HG03045 (cell line): ENCODE results near the gene BTBD6.

Experiments used
- ATAC-seq: cut with Tn5 transposase; IDR thresholded peaks from one replicate; pipeline ENCODE4 v1.9.1; 2021; ENCODE audit warnings: mild to moderate bottlenecking, moderate library complexity; ENCODE audit not compliant: unreplicated experiment

BTBD6 gene

GRCh38 chr14:105228562-105228961 lies 19.8 kb upstream of the BTBD6 start:
- no peak for ATAC-seq

DNA sequence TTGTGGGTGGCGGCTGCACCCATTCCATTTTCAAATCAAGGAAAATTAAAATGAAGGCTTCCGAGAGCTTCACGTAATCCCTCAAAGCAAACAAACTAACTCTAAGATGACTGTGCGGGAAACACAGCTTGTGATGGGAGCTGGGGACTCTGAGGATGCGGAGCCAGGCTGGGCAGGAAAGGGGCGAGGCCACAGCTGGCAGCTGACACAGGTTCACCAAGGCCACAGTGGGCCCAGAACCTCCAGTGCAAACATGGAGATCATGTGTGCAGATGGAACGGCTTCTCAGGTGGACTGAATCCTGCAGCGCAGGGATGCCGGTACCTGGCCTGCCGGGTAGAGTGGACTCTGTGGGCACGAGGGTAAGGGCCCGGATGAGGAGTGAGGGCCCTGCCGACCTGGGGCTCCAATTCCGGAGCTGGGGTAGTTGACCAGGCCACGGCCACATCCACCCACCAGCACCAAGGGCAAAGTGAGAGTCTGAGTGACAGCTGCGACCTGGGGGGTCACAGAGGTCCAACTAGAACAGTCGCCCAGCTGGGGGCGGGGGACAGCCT lies 19.2 kb upstream of the BTBD6 start:
- ATAC-seq = no peak

GRCh38 chr14:105240811-105241576 lies 7.3 kb upstream of the BTBD6 start:
- ATAC-seq = no peak

DNA sequence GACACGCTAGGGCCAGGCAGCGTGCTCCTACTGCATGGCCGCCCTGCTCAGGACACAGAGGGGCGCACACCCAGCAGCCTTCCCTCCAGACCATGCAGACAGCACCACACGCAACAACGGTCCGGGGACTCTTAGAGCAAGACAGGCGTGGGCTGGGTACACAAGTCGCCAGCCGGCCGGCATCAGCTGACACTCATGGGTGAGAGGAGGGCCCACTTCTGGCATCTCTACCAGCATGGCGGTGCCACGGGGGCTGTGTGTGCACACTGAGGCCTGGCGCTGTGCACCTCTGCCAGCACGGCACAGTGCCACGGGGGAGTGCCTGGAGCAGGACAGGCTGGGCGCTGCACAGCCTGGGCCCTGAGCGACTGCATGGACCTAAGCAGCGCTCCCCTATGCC lies 6.7 kb upstream of the BTBD6 start:
- ATAC-seq = no peak

DNA sequence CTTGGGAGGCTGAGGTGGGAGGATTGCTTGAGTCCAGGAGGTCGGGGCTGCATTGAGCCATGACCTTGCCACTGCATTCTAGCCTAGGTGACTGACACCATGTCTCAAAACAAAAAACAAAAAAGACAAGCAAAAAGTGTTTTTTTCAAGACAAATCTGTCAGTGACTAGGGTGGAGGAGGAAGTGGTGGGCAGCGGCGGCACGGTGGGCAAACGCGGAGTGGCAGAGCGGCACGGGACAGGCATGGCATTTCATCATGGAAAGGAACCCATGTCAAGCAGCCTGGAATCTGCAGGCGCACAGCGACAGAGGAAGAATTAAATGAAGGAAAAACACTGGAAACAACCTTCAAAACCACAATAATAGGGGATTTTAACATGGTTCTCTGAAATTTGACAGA lies 4.0 kb upstream of the BTBD6 start:
- no peak for ATAC-seq

DNA sequence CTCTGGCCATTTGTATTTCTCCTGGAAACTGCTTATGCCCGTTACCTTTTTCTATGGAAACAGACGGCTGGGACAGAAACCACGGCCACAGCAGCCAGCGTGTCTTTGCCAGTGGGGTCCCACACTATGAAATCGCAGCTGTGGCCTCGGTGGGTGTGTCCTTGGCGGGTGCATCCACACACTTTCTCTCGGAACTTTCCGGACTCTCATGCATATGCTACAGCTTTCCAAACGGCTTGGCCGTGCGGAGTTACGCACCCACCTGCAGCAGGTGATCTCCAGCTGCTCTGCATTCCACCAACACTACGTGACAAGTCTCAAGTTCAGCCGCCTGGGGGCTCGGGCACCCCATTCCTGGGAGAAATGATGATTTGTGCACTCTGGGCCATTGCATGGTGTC lies 1.3 kb upstream of the BTBD6 start:
- no peak for ATAC-seq

DNA sequence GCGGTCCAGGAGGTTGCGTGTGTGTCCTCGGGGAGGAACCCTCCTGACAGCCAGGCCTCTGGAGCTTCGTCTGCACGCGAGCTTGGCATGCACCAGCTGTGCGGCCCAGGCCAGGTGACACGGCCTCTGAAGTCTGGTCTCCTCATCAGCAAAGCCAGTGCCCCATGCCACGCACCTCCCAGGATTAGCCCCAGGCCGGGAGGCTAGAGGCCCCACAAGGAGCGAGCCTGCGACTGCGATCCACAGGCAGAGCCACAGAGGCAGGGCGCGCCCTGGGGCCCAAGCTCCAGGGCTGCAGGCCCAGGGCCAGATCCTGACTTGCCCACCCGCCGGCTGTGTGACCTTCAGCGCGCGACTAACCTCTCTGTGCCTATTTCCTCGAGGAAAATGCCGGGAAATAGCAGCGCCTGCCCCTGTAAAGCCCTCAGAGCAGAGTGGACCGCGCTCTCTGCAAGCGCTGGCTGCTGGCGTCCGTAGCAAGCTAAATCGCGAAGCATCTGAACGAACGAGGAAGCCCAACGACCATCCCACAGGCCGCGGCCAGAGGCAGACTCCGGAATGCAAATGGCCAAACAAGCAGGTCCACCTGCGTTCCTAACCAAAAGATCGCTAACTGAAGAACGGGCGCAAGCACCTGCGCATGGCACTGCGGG lies 492 bp upstream of the BTBD6 start:
- peak; percentile 6 for ATAC-seq

DNA sequence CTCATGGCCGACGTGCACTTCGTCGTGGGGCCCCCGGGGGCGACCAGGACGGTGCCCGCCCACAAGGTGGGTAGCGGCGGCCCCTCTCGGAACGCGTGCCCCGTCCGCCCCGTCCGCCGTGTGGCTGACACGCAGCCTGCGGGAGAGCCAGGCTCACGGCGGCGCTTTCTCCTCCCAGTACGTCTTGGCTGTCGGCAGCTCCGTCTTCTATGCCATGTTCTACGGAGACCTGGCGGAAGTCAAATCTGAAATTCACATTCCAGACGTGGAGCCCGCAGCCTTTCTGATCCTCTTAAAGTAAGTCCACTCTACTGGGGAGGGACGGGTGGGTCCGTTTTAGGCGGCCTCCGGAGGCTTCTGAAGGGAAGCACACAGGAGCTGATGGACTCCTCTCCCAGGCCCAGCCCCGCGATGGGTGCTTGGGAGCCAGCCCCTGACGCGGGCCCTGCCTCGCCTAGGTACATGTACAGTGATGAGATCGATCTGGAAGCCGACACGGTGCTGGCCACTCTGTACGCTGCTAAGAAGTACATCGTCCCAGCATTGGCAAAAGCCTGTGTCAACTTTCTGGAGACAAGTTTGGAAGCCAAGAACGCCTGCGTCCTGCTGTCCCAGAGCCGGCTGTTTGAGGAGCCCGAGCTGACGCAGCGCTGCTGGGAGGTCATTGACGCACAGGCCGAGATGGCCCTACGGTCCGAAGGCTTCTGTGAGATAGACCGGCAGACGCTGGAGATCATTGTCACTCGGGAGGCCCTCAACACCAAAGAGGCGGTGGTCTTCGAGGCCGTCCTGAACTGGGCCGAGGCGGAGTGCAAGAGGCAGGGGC lies 1.1 kb downstream of the BTBD6 start:
- no peak for ATAC-seq

DNA sequence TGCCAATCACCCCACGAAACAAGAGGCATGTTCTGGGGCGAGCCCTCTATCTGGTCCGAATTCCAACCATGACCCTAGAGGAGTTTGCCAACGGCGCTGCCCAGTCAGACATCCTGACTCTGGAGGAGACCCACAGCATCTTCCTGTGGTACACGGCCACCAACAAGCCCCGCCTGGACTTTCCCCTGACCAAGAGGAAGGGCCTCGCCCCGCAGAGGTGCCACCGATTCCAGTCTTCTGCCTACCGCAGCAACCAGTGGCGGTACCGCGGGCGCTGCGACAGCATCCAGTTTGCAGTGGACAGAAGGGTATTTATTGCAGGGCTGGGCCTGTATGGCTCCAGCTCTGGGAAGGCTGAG lies 1.7 kb downstream of the BTBD6 start:
- ATAC-seq = no peak

- ATAC-seq = no peak
These were observed 2.7 kb downstream of the BTBD6 start for GRCh38 chr14:105250986-105251385.

DNA sequence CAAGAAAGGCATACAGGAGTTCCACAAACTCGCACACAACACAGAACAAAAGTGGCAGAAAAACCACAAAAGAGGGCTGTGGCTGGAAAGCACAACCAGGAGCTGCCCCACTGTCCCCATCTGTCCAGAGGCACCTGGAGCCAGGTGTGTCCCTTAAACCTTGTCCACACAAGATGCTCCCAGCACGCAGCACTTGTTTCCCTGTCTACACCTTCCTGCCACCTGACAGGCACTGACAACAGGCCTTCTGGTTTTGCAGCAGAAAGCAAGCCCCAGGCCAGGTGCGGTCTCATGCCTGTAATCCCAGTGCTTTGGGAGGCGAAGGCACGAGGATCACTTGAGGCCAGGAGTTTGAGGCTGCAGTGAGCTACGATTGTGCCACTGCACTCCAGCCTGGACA lies 3.6 kb downstream of the BTBD6 start:
- no peak for ATAC-seq

GRCh38 chr14:105252552-105253328 lies 4.4 kb downstream of the BTBD6 start:
- ATAC-seq = no peak

DNA sequence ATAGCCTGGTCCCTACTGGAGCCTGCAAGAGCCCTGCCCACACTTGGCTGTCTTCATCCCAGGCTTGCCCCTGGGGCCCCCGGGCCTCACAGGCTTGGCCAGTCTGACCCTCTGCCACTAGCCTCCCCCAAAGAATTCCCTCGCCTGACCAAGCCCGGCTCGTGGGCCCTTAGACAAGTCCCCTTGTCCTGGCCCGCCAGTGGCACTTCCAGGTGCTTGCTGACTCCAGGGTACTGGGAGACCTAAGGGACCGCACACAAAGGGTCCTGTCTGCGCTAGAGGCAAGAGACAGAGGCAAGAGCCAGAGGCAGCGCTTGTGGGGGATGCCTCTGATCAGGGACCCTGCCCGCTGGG lies 5.0 kb downstream of the BTBD6 start:
- ATAC-seq = no peak

- ATAC-seq = no peak
These were observed 6.7 kb downstream of the BTBD6 start for GRCh38 chr14:105255021-105255507.

DNA sequence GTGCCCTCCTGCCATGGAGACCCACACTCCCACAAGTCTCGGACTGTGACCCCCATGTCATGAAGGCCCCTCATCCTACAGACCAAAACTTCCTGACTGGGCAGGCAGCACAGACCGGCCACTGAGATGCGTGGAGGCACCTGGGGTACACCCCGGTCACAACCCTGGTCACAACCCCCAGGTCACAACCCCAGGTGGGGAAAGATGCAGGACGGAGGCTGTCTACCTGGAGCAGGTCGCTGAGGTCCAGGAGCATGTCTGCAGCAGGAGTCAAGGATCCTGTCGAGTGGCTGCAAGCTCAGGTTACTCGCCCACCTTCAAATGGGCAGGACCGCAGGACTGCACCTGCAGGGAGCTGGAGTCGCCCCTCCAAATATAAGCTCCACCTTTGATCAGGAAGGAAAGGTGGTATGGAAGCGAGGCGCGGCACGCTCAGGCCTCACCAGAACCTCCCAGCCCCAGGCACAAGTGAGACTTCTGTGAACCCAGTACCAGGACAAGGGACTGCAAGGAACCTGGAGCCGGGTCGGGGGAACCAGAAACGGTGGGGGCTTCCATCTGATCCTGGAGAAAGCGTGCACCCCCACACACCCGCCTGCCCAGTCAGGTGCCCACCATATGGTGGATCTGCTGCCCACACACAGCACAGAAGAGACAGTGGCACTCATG lies 8.1 kb downstream of the BTBD6 start:
- ATAC-seq = no peak

DNA sequence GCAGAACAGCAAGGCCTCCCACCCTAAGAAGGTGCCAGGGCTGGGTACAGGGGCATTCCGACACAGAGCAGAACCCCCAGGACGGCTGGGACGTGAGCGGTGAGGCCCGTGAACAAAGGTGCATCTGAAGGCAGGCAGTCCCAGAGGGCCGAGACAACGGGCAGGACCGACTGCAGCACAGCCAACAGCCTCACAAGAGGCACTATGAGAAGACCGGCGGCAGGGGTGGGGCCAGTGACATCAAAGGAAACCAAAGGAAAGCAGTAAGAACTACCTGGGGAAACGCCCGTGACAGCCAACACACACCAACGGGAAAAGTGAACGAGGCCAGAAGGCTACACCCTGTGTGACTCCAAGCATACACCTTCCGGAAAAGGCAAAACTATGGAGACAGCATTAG lies 9.1 kb downstream of the BTBD6 start:
- ATAC-seq = no peak

- no peak for ATAC-seq
These were observed 10.5 kb downstream of the BTBD6 start for GRCh38 chr14:105258846-105259245.

GRCh38 chr14:105260959-105261358 lies 12.6 kb downstream of the BTBD6 start:
- no peak for ATAC-seq

- ATAC-seq = no peak
These were observed 13.4 kb downstream of the BTBD6 start for GRCh38 chr14:105261781-105262180.
